D341Med (cell line): ENCODE data around the gene PNPO.

ENCODE experiments used
- DNase-seq: peaks from one replicate; pipeline ENCODE4 v3.0.0; 2012; ENCODE audit warnings: low spot score

PNPO gene

GRCh38 chr17:47998044-47998443, 56.7 kb downstream of the PNPO start:
- peak; percentile 58 for DNase-seq
